Heart right ventricle (tissue), 16 donors: ENCODE measurements around the gene PIK3C2G. TPM values are rescaled to one million over a fixed set of nuclear protein-coding genes. Genes with fewer than 3 reads are reported as not detected.

ENCODE experiments used
- ATAC-seq, 8 donors: fragments of 200-7000 bp; cut with Tn5 transposase; one replicate each; pipeline ENCODE4 v1.9.1; 2020; ENCODE audit warnings: mild to moderate bottlenecking in 8 of 8, moderate library complexity in 8 of 8, moderate number of reproducible peaks in 1 of 8
- DNase-seq, 2 donors: peaks; one replicate each; pipeline ENCODE4 v3.0.0-alpha.2; 2020
- H3K27ac ChIP-seq, 10 donors: fragments of 200-600 bp; sonication (generic) in 2 of 10; one replicate each; pipeline versions ENCODE4 v1.5.0 to v1.8.0; 2020 to 2022; ENCODE audit warnings: mild to moderate bottlenecking in 3 of 10
- H3K27me3 ChIP-seq, 7 donors: fragments of 200-600 bp; one replicate each; pipeline ENCODE4 v1.8.0; 2021 to 2022; ENCODE audit warnings: mild to moderate bottlenecking in 2 of 7
- H3K36me3 ChIP-seq, 9 donors: fragments of 200-600 bp; sonication (generic) in 1 of 9; one replicate each; pipeline versions ENCODE4 v1.5.0 to v1.8.0; 2020 to 2022; ENCODE audit warnings: mild to moderate bottlenecking in 2 of 9
- H3K4me1 ChIP-seq, 9 donors: fragments of 200-600 bp; sonication (generic) in 1 of 9; one replicate each; pipeline versions ENCODE4 v1.5.0 to v1.8.0; 2020 to 2022; ENCODE audit warnings: mild to moderate bottlenecking in 4 of 9
- H3K4me3 ChIP-seq, 10 donors: fragments of 200-600 bp; sonication (generic) in 2 of 10; one replicate each; pipeline versions ENCODE4 v1.5.0 to v1.8.0; 2020 to 2022; ENCODE audit warnings: mild to moderate bottlenecking in 7 of 10, moderate library complexity in 2 of 10
- H3K9me3 ChIP-seq, 11 donors: fragments of 200-600 bp in 10 of 11; sonication (generic) in 2 of 11; one replicate each; pipeline versions ENCODE4 v1.5.0 to v1.8.0; 2013 to 2022; ENCODE audit warnings: mild to moderate bottlenecking in 2 of 11, control low read depth in 1 of 11, moderate library complexity in 1 of 11
- WGBS, 2 donors: extraction: QIAGEN DNeasy Blood & Tissue Kit; methylation state at CpG; one replicate each; pipeline ENCODE4 v1.1.7; 2013; ENCODE audit warnings: inconsistent platforms in 1 of 2; 5-methylcytosine and 5-hydroxymethylcytosine counted together
- intact Hi-C, 10 donors: fragments of 100-400 bp; cut with DNase I; formaldehyde crosslinking; loops; one replicate each; pipeline versions ENCODE4 v1.11.1 to v1.14.2; 2022
- polyA plus RNA-seq, 2 donors: library from polyadenylated mRNA; stranded (reverse); fragments of 200-250 nt; gene quantifications; one replicate each; pipeline ENCODE4 v1.2.3, GENCODE V29; 2013
- total RNA-seq, 10 donors: library from RNA; stranded (reverse); fragmentation: NEBNext Ultra II Directional in 3 of 10; extraction: Animal tissue kit (Norgen Biotek cat#: 25700) in 3 of 10; gene quantifications; one replicate each; pipeline versions ENCODE4 v1.2.1 to v1.2.4, GENCODE V29; 2021 to 2023
- TF ChIP-seq, protein P1 (sequence below), 9 donors: fragments of 200-600 bp; sonication (generic) in 2 of 9; IDR thresholded peaks; one replicate each; pipeline versions ENCODE4 v1.5.0 to v1.8.0; 2021 to 2022; ENCODE audit warnings: antibody characterized with exemption in 9 of 9, mild to moderate bottlenecking in 5 of 9, moderate library complexity in 1 of 9
- donor health status: Arrhythmogenic right ventricular cardiomyopathy.
- donor health status: ischemic (EF 13 %, LVEDD 7.1; RV severe dilation, severe dysfunction).
- donor health status: healthy with polysubstance abuse.
- donor health status: DM: no; HTN: yes; CAD: no.
- donor health status: DM: no; HTN: no; CAD: no.
- donor health status: ischemic (EF 25% LVEDD 6.9; RV normal size, moderate dysfunction).
- donor health status: ischemic (EF 25% LVEDD 5.7; RV mildly dilated, moderate dysfunction).
- donor health status: healthy.
- donor health status: DM: yes; HTN: yes; CAD: no.
- donor health status: Ischemic cardiomyopathy.
- donor health status: ischemic (EF 35%, LVEDD 5.7; RV mildly dilated, moderate dysfunction).
- donor health status: nonischemic (EF 11% LVEDD 7.7; RV severe dilation, severe dysfunction).
- donor health status: DM: yes; HTN: yes; CAD: no.
- donor health status: PGD.
- donor health status: ischemic (EF 29% LVEDD 5.4; RV normal size, mild dysfunction).
- donor health status: nonischemic (EF 23%, LVEDD 6.1; RV moderate dilation, normal function).

The PIK3C2G gene
- total and polyA plus RNA-seq, 12 donors: not detected

DNA sequence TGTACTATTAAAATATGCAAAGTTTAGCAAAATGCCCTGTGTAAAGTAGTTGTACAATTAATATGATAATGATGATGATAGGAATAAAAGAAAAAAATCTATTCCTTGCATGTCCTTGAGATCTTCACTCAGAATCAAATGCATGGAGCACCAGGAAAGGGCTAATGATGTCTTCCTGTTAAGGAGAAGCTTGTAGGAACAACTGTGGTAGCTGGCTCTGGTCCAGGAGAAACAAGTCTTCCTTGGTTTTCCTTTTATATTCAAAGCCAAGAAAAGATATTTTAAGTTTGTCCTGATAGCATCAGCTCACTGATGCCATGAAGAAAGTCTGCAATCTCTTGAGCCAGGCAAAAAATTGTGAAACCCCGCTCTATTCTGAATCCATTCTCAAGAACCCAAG is 138.9 kb downstream of the PIK3C2G start:
- TF ChIP-seq, protein P1, sequence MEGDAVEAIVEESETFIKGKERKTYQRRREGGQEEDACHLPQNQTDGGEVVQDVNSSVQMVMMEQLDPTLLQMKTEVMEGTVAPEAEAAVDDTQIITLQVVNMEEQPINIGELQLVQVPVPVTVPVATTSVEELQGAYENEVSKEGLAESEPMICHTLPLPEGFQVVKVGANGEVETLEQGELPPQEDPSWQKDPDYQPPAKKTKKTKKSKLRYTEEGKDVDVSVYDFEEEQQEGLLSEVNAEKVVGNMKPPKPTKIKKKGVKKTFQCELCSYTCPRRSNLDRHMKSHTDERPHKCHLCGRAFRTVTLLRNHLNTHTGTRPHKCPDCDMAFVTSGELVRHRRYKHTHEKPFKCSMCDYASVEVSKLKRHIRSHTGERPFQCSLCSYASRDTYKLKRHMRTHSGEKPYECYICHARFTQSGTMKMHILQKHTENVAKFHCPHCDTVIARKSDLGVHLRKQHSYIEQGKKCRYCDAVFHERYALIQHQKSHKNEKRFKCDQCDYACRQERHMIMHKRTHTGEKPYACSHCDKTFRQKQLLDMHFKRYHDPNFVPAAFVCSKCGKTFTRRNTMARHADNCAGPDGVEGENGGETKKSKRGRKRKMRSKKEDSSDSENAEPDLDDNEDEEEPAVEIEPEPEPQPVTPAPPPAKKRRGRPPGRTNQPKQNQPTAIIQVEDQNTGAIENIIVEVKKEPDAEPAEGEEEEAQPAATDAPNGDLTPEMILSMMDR (IDR thresholded peaks at IDR 0.05): no peak
- intact Hi-C loops: no loop called here
- no peaks in the 10 kb centered on the region for H3K36me3 ChIP-seq
- peaks cover 0 to 14% (median 0%) of the 10 kb centered on the region in 9 donors for H3K4me1 ChIP-seq
- peaks cover 0 to 4% (median 0%) of the 10 kb centered on the region in 11 donors for H3K9me3 ChIP-seq
- no peak overlapping the region for H3K27ac ChIP-seq
- H3K4me3 ChIP-seq: no peak overlapping the region
- no peaks in the 10 kb centered on the region for H3K27me3 ChIP-seq
- DNase-seq (no peak), ATAC-seq (no peak)
- WGBS, 2 donors: 71 to 83% methylated on average over 1 of the region's 1 CpG

DNA sequence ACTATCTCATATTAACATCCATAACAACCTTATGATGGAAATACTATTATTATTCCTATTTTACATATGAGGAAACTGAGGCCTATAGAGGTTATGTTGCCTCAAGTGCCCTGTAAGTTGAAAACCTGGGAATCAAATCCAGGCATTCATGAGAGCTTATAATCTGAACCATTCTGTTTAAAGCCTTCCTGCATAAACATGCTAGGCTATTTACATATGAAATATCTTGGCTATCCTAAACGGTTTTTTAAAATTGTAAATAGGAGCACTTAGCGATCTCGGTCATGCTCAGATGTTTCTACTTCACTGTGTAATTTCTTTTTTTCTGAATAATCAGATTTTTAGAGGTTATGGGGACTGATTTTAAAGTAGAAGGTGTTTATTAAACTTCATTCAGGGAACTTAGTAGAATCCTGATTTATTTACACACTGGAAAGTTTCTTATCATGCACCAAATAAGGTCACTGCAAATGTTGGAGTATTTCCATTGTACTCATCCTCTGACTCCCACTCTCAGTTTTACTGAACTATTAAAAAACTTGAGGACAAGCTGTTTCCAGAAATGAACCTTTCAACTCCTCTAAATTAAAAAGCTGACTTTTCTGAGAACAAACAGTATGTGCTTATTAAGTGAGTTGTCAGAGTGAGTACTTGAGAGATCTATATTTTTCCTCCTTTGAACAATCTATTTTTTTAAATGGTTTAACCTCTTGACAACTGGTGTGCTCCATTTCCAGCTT is 141.7 kb downstream of the PIK3C2G start:
- 73 to 77% methylated on average over 3 of the region's 3 CpGs for WGBS, 2 donors
- DNase-seq (no peak), ATAC-seq (no peak)
- intact Hi-C loops: no loop called here
- H3K4me3 ChIP-seq: no peak overlapping the region
- peaks cover 0 to 6% (median 0%) of the 10 kb centered on the region in 11 donors for H3K9me3 ChIP-seq
- no peak overlapping the region for H3K27ac ChIP-seq
- peaks cover 0 to 14% (median 0%) of the 10 kb centered on the region in 9 donors for H3K4me1 ChIP-seq
- TF ChIP-seq, protein P1 (IDR thresholded peaks at IDR 0.05): no peak
- no peaks in the 10 kb centered on the region for H3K27me3 ChIP-seq
- no peaks in the 10 kb centered on the region for H3K36me3 ChIP-seq

DNA sequence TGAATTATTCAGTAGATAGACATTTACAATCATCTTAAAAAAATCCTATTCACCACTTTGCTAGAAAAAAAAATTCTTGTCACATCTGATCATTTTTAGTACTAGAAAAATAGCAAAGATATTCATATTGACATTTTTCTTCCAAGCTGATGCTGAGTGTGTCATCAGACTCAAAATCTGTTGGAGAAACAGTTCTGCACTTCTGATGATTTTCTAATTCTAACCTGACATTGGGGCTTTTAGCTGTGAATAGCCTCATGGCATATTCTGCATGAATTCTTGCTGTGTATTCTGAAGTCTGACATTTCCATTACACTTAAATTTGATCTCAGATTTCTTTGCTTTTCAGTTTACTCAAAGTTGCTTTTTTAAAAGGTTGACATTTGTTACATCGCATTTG is 150.1 kb downstream of the PIK3C2G start:
- Histone ChIP-seq H3K4me1 (no peaks in the 10 kb centered on the region), H3K36me3 (no peaks in the 10 kb centered on the region), H3K27me3 (no peaks in the 10 kb centered on the region), H3K4me3 (no peak overlapping the region), H3K27ac (no peak overlapping the region), H3K9me3 (peaks cover 0 to 22% (median 0%) of the 10 kb centered on the region in 11 donors)
- no peak for DNase-seq
- intact Hi-C loops: no loop called here
- TF ChIP-seq, protein P1 (IDR thresholded peaks at IDR 0.05): no peak
- no peak for ATAC-seq
- WGBS, 2 donors: 82 to 87% methylated on average over 1 of the region's 1 CpG

DNA sequence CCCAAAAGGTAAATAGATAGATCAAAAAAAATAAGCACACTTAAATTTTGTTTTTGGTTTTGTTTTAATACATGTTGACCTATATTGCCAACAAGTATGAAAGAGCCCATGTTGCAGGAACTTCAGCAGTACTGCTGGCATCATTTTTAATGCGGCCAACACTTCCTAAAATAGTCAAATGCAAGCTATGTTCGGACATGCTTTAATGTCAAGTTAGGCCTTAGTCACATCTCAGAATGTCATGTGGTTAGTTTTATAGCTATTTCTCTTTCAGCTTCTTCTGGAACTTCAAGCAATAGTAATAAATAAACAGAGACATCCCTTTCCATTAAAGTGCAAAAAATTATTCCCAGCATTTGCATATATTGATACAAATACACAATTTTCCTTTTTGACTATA is 153.4 kb downstream of the PIK3C2G start:
- WGBS, 2 donors: 94 to 96% methylated on average over 2 of the region's 2 CpGs
- TF ChIP-seq, protein P1 (IDR thresholded peaks at IDR 0.05): no peak

More for the DNA sequence above, 153.4 kb downstream of the PIK3C2G start:
- DNase-seq: no peak
- no peaks in the 10 kb centered on the region for H3K4me1 ChIP-seq
- no peaks in the 10 kb centered on the region for H3K36me3 ChIP-seq
- no peak overlapping the region for H3K4me3 ChIP-seq
- no peaks in the 10 kb centered on the region for H3K27me3 ChIP-seq
- intact Hi-C loops: no loop called here
- H3K9me3 ChIP-seq: peaks cover 0 to under 1% (median 0%) of the 10 kb centered on the region in 11 donors
- ATAC-seq: no peak
- no peak overlapping the region for H3K27ac ChIP-seq
